ENCODE measurements around the gene TAC4.

DNA sequence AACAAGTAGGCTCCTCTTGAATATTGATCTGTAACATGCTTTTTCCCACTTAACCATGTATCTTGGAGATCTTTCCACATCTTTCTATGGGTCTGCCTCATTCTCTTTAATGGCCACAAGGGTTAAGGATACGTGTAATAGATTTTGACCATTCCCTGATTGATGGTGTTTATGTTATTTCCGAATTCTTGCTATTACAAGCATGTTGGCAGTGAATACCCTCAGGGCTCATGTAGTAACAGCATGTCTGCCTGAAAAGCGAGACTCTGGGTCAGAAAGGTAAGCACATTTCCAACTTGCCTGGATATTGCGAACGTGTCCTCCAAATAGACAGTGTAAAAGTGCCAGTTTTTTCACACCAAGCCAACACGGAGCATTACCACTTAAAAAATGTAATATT is 5.0 kb downstream of the TAC4 start:
- TF ChIP-seq POLR2A (IDR thresholded peaks at IDR 0.05) (no peak), POLR2AphosphoS5 (IDR thresholded peaks at IDR 0.05) (no peak)

All from breast epithelium (tissue), 3 donors.